ENCODE results near the gene WFS1. TPM values are rescaled to one million over a fixed set of nuclear protein-coding genes. Genes with fewer than 3 reads are reported as not detected.

Gene WFS1
- total and polyA plus RNA-seq, 8 donors: 10.2 to 28.7 (median 14.6) TPM

DNA sequence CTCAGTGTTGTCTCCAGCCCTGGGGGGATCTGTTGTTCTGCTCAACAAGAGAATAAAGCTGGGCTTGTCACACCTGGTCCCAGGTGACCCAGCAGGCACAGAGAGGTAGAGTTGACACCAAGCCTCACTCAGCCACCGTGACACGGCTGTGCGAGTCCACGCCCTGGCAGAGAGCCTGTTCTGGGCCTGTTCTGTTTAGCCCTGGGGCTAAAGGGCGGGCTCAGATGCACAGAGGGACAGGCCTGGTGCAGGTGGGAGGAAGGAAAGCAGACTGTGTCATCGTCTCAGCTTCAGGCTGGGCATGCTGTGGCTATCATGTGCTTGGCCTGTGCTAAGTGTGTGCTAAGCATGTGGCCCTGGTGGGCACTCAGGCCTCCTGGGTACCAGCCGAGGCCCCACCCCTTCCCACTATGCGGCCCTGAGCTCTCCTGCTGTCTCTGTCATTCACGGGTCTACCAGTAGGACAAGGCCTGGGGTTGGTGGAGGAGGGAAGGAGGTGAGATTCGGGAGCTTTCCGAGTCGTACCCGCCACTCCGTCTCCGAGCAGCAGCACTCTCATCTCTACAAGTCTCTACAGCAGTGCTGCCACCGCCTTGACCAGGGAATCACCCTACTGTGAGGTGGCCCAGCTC lies 10.8 kb downstream of the WFS1 start:
- 88% methylated on average over 16 of the region's 16 CpGs for WGBS, 2 donors
- TF ChIP-seq, protein P1, sequence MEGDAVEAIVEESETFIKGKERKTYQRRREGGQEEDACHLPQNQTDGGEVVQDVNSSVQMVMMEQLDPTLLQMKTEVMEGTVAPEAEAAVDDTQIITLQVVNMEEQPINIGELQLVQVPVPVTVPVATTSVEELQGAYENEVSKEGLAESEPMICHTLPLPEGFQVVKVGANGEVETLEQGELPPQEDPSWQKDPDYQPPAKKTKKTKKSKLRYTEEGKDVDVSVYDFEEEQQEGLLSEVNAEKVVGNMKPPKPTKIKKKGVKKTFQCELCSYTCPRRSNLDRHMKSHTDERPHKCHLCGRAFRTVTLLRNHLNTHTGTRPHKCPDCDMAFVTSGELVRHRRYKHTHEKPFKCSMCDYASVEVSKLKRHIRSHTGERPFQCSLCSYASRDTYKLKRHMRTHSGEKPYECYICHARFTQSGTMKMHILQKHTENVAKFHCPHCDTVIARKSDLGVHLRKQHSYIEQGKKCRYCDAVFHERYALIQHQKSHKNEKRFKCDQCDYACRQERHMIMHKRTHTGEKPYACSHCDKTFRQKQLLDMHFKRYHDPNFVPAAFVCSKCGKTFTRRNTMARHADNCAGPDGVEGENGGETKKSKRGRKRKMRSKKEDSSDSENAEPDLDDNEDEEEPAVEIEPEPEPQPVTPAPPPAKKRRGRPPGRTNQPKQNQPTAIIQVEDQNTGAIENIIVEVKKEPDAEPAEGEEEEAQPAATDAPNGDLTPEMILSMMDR (IDR thresholded peaks at IDR 0.05): no peak
- Histone ChIP-seq H3K27me3 (no peaks in the 10 kb centered on the region), H3K27ac (no peak overlapping the region), H3K36me3 (peaks cover 0 to 11% (median 0%) of the 10 kb centered on the region in 3 donors), H3K4me1 (peaks cover 4 to 9% (median 9%) of the 10 kb centered on the region in 3 donors), H3K9me3 (no peaks in the 10 kb centered on the region), H3K4me3 (no peak overlapping the region)
- FAIRE-seq: no peak
- DNase-seq: peak in 1 of 6 donors; percentile 45
- no peak for ATAC-seq
- intact Hi-C loops (cut with DNase I): no loop called here

GRCh38 chr4:6281436-6282313 lies 12.0 kb downstream of the WFS1 start:
- no peak for FAIRE-seq
- Histone ChIP-seq H3K36me3 (peaks cover 0 to 11% (median 0%) of the 10 kb centered on the region in 3 donors), H3K4me1 (peaks cover 4 to 9% (median 9%) of the 10 kb centered on the region in 3 donors), H3K9me3 (no peaks in the 10 kb centered on the region), H3K27ac (no peak overlapping the region), H3K4me3 (no peak overlapping the region), H3K27me3 (no peaks in the 10 kb centered on the region)
- DNase-seq: peak in 1 of 6 donors; percentile 62
- intact Hi-C loops (cut with DNase I): no loop called here
- TF ChIP-seq, protein P1 (IDR thresholded peaks at IDR 0.05): no peak
- ATAC-seq: peak in 1 of 4 donors; percentile 19
- WGBS, 2 donors: 84 to 89% methylated on average over 17 to 20 of the region's 20 CpGs

- FAIRE-seq (no peak), DNase-seq (peak in 1 of 6 donors; percentile 22), ATAC-seq (no peak)
- H3K27ac ChIP-seq: no peak overlapping the region
- TF ChIP-seq, protein P1 (IDR thresholded peaks at IDR 0.05): no peak
- no peaks in the 10 kb centered on the region for H3K27me3 ChIP-seq
- peaks cover 4 to 9% (median 9%) of the 10 kb centered on the region in 3 donors for H3K4me1 ChIP-seq
- no peak overlapping the region for H3K4me3 ChIP-seq
- WGBS, 2 donors: 71 to 81% methylated on average over 6 of the region's 6 CpGs
- peaks cover 0 to 17% (median 0%) of the 10 kb centered on the region in 3 donors for H3K36me3 ChIP-seq
- H3K9me3 ChIP-seq: no peaks in the 10 kb centered on the region
- intact Hi-C loops (cut with DNase I): no loop called here
These were observed 12.7 kb downstream of the WFS1 start for GRCh38 chr4:6282314-6282771.

DNA sequence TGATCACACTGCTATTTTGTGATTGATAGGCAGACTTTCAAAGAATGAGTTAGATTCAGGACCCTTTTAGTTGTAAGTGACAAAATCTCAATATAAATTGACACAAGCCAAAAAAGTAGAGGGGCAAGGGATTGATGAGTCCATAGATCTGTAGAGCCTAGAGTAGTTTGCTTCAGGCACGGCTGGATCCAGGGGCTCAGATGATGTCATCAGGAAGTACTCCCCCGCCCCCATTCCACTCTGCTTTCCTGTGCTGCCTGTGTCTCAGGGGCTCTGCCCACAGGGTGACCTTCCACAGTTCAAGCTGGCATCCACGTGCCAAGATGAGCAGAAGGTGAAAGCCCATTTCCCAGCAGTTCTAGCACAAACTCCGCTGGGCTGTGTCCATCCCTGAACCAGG lies 13.6 kb downstream of the WFS1 start:
- no peak for FAIRE-seq
- intact Hi-C loops (cut with DNase I): no loop called here
- TF ChIP-seq, protein P1 (IDR thresholded peaks at IDR 0.05): no peak
- 89 to 92% methylated on average over 4 of the region's 4 CpGs for WGBS, 2 donors
- H3K9me3 ChIP-seq: no peaks in the 10 kb centered on the region
- H3K27me3 ChIP-seq: no peaks in the 10 kb centered on the region
- peaks cover 4 to 7% (median 5%) of the 10 kb centered on the region in 3 donors for H3K4me1 ChIP-seq
- no peak for DNase-seq
- no peak for ATAC-seq
- H3K36me3 ChIP-seq: peaks cover 0 to 17% (median 0%) of the 10 kb centered on the region in 3 donors
- no peak overlapping the region for H3K4me3 ChIP-seq
- H3K27ac ChIP-seq: no peak overlapping the region

Data from pancreas (tissue), 10 donors.